ENCODE measurements around the gene TCFL5.

TCFL5 gene

GRCh38 chr20:62888406-62888805, 26.8 kb upstream of the TCFL5 start:
- DNase-seq (ENCODE audit: insufficient read length, low spot score) (no peak), FAIRE-seq (no peak)
- TF ChIP-seq CTCF (IDR thresholded peaks at IDR 0.05; ENCODE audit: insufficient read depth, missing control alignments) = no peak

GRCh38 chr20:62887860-62888239, 26.2 kb upstream of the TCFL5 start:
- no peak for FAIRE-seq
- no peak for TF ChIP-seq CTCF (IDR thresholded peaks at IDR 0.05; ENCODE audit: insufficient read depth, missing control alignments)
- no peak for DNase-seq (ENCODE audit: insufficient read length, low spot score)

GRCh38 chr20:62887152-62887859, 25.7 kb upstream of the TCFL5 start:
- no peak for FAIRE-seq
- DNase-seq (ENCODE audit: insufficient read length, low spot score) = no peak
- TF ChIP-seq CTCF (IDR thresholded peaks at IDR 0.05; ENCODE audit: insufficient read depth, missing control alignments) = no peak

GRCh38 chr20:62886709-62887058, 25.1 kb upstream of the TCFL5 start:
- FAIRE-seq = no peak
- no peak for DNase-seq (ENCODE audit: insufficient read length, low spot score)
- no peak for TF ChIP-seq CTCF (IDR thresholded peaks at IDR 0.05; ENCODE audit: insufficient read depth, missing control alignments)

GRCh38 chr20:62885896-62886708, 24.5 kb upstream of the TCFL5 start:
- FAIRE-seq (no peak), DNase-seq (ENCODE audit: insufficient read length, low spot score) (no peak)
- TF ChIP-seq CTCF (IDR thresholded peaks at IDR 0.05; ENCODE audit: insufficient read depth, missing control alignments) = no peak

GRCh38 chr20:62885046-62885895, 23.6 kb upstream of the TCFL5 start:
- FAIRE-seq = no peak

More at GRCh38 chr20:62885046-62885895, 23.6 kb upstream of the TCFL5 start:
- TF ChIP-seq CTCF (IDR thresholded peaks at IDR 0.05; ENCODE audit: insufficient read depth, missing control alignments) = no peak
- no peak for DNase-seq (ENCODE audit: insufficient read length, low spot score)
